GM12878 (cell line): ENCODE measurements around the gene CNGB1. TPM values are rescaled to one million over a fixed set of nuclear protein-coding genes. Genes with fewer than 3 reads are reported as not detected.

ENCODE experiments used
- ATAC-seq: fragments of 200-7000 bp; cut with Tn5 transposase; 3 replicates; pipeline ENCODE4 v1.9.1; 2020; ENCODE audit warnings: mild to moderate bottlenecking, moderate library complexity
- BruUV-seq: library from RNA; stranded (reverse); fragments of 400-500 nt; replicated peaks from 2 replicates; lab custom pipeline; 2021; lab: Mats Ljungman, UMichigan
- CTCF ChIA-PET: fragments of 300-600 bp; sonication (Branson Sonifier 250); formaldehyde crosslinking; extraction: SDS; loops from one replicate; lab custom pipeline; 2021; ENCODE audit warnings: inconsistent platforms; lab: Yijun Ruan, JAX
- POLR2A ChIA-PET: fragments of 350-600 bp; formaldehyde crosslinking; extraction: SDS; loops from one replicate; lab custom pipeline; 2021; ENCODE audit warnings: inconsistent platforms; lab: Charles Lee
- RAD21 ChIA-PET: fragments of 300-600 bp; sonication (Branson Sonifier 250); formaldehyde crosslinking; loops from one replicate; lab custom pipeline; 2023; ENCODE audit warnings: antibody characterized with exemption; ENCODE audit not compliant: unreplicated experiment; lab: Charles Lee
- SMC1A ChIA-PET: fragments of 300-600 bp; sonication (Branson Sonifier 250); formaldehyde crosslinking; loops from one replicate; lab custom pipeline; 2023; ENCODE audit not compliant: unreplicated experiment, uncharacterized antibody; lab: Charles Lee
- DNase-seq: peaks from one replicate; pipeline ENCODE4 v3.0.0-alpha.2; 2011; ENCODE audit warnings: low read depth, low spot score
- FAIRE-seq: peaks from 3 replicates; lab custom pipeline; 2011; peaks lifted over from hg19 to GRCh38; lab: Jason Lieb, UNC
- H2AFZ ChIP-seq: 2 replicates; pipeline ENCODE4 v1.6.0; 2011; ENCODE audit warnings: low read depth, low read length, control low read depth; ENCODE audit not compliant: control insufficient read depth
- H3K27ac ChIP-seq: 2 replicates; pipeline ENCODE4 v1.5.1; 2011; ENCODE audit warnings: control low read depth; ENCODE audit not compliant: control insufficient read depth, insufficient read depth
- H3K27me3 ChIP-seq, 2 experiments: replicated peaks in 1 of 2; 2 replicates each; pipeline versions ENCODE4 v1.6.0 to v1.6.1; 2011; ENCODE audit warnings: low read length in 1 of 2; ENCODE audit not compliant: control insufficient read depth in 2 of 2, insufficient read depth in 2 of 2
- H3K36me3 ChIP-seq, 2 experiments: 2 replicates each; pipeline ENCODE4 v1.5.1; 2011; ENCODE audit warnings: low read length in 1 of 2; ENCODE audit not compliant: control insufficient read depth in 2 of 2, insufficient read depth in 2 of 2
- H3K4me1 ChIP-seq: 2 replicates; pipeline ENCODE4 v1.6.1; 2011; ENCODE audit warnings: mild to moderate bottlenecking, low read length, moderate library complexity, mixed read lengths; ENCODE audit not compliant: control insufficient read depth, insufficient read depth
- H3K4me2 ChIP-seq: 2 replicates; pipeline ENCODE4 v1.6.0; 2011; ENCODE audit warnings: control low read depth; ENCODE audit not compliant: control insufficient read depth, insufficient read depth
- H3K4me3 ChIP-seq: fragments of 200-600 bp; sonication (generic); 2 replicates; pipeline ENCODE4 v1.5.1; 2016
- H3K79me2 ChIP-seq: 2 replicates; pipeline ENCODE4 v1.6.0; 2011; ENCODE audit warnings: low read length; ENCODE audit not compliant: control insufficient read depth, insufficient read depth
- H3K9ac ChIP-seq: 2 replicates; pipeline ENCODE4 v1.8.0; 2011; ENCODE audit warnings: low read length, control low read depth, mixed read lengths; ENCODE audit not compliant: control insufficient read depth, insufficient read depth
- H3K9me3 ChIP-seq: replicated peaks from 3 replicates; pipeline ENCODE4 v1.5.1; 2011; ENCODE audit warnings: mild to moderate bottlenecking, low read length; ENCODE audit not compliant: control insufficient read depth, insufficient read depth
- H4K20me1 ChIP-seq: 2 replicates; pipeline ENCODE4 v1.6.0; 2011; ENCODE audit not compliant: control insufficient read depth, insufficient read depth
- CHD1 ChIP-seq: IDR thresholded peaks from 2 replicates; pipeline ENCODE4 v1.6.1; 2012; ENCODE audit warnings: low read depth, low read length, improper control_type of control experiment
- GATAD2B ChIP-seq: fragments of 450-650 bp; conservative IDR thresholded peaks from 2 replicates; pipeline ENCODE4 v1.6.1; 2017; ENCODE audit warnings: low read depth, mild to moderate bottlenecking, moderate library complexity
- MXI1 ChIP-seq: fragments of 150-350 bp; IDR thresholded peaks from 2 replicates; pipeline ENCODE4 v1.6.1; 2011; ENCODE audit warnings: low read depth, mild to moderate bottlenecking, inconsistent platforms, low read length, improper control_type of control experiment
- PAX5 ChIP-seq: IDR thresholded peaks from 2 replicates; pipeline ENCODE4 v1.6.1; 2011; ENCODE audit warnings: low read depth, low read length, borderline replicate concordance
- PAX8 ChIP-seq: fragments of 450-650 bp; IDR thresholded peaks from 2 replicates; pipeline ENCODE4 v1.6.1; 2017; ENCODE audit warnings: mild to moderate bottlenecking, moderate library complexity
- POLR2AphosphoS2 ChIP-seq: IDR thresholded peaks from 2 replicates; pipeline ENCODE4 v1.6.1; 2011; ENCODE audit warnings: low read depth, mild to moderate bottlenecking, low read length, improper control_type of control experiment, moderate library complexity
- POU2F2 ChIP-seq: IDR thresholded peaks from 3 replicates; pipeline ENCODE4 v1.6.1; 2011; ENCODE audit warnings: low read depth, mild to moderate bottlenecking, low read length, borderline replicate concordance
- RFX5 ChIP-seq: IDR thresholded peaks from 2 replicates; pipeline ENCODE4 v1.6.1; 2011; ENCODE audit warnings: low read depth, low read length, improper control_type of control experiment
- SREBF1 ChIP-seq: IDR thresholded peaks from 2 replicates; pipeline ENCODE4 v1.6.1; 2012; ENCODE audit warnings: mild to moderate bottlenecking, low read length
- YBX1 ChIP-seq: fragments of 450-650 bp; IDR thresholded peaks from 2 replicates; pipeline ENCODE4 v1.6.1; 2016; ENCODE audit warnings: antibody characterized with exemption
- WGBS: methylation state at CpG from one replicate; pipeline ENCODE4 v1.1.6; 2016; ENCODE audit warnings: low lambda C conversion rate; ENCODE audit not compliant: insufficient replicate concordance, insufficient coverage; ENCODE audit errors: missing lambda C conversion rate; 5-methylcytosine and 5-hydroxymethylcytosine counted together
- in situ Hi-C: fragments of 300-500 bp; cut with MboI; formaldehyde crosslinking; loops from 9 replicates; pipeline ENCODE4 v1.14.3; 2018; ENCODE audit warnings: mixed read lengths
- intact Hi-C: fragments of 100-400 bp; cut with micrococcal nuclease; formaldehyde crosslinking; loops from one replicate; pipeline ENCODE4 v1.14.2; 2022; ENCODE audit not compliant: unreplicated experiment
- polyA plus RNA-seq, 11 experiments: library from polyadenylated mRNA; depleted of rRNA in 4 of 11; unstranded in 6 of 11; stranded (reverse) in 5 of 11; fragments of >200 nt; fragmentation: Nextera tagmentation in 4 of 11; fragmentation: Illumina TruSeq in 1 of 11; extraction: Ambion mirVana in 4 of 11; extraction: Trizol in 1 of 11; gene quantifications; 1 replicate in 1 of 11; 2 replicates in 10 of 11; pipeline versions ENCODE4 v1.2.1 to v1.2.3, GENCODE V29; 2011 to 2016; ENCODE audit warnings: inconsistent platforms in 2 of 11, missing spikeins in 2 of 11, low read depth in 1 of 11
- total RNA-seq, 4 experiments: library from RNA; depleted of rRNA in 3 of 4; stranded (reverse); fragments of >200 nt in 3 of 4; fragmentation: Illumina TruSeq in 1 of 4; extraction: Trizol in 1 of 4; gene quantifications; 2 replicates each; pipeline versions ENCODE4 v1.2.1 to v1.2.3, GENCODE V29; 2013 to 2021
- TF ChIP-seq, protein P1 (sequence below): IDR thresholded peaks from 2 replicates; pipeline ENCODE4 v1.6.1; 2012; ENCODE audit warnings: improper control_type of control experiment, low read depth, low read length; ENCODE audit not compliant: insufficient replicate concordance
- TF ChIP-seq, protein P2 (sequence below): IDR thresholded peaks from 2 replicates; pipeline ENCODE4 v1.6.1; 2011; ENCODE audit warnings: mild to moderate bottlenecking, low read depth, low read length, moderate library complexity; ENCODE audit not compliant: insufficient replicate concordance

Gene CNGB1
- total and polyA plus RNA-seq, 10 of the 15 experiments (the other 5 are each of a cell fraction or from before 2014, with no cell fraction given): 0.03 TPM; not detected in 9

DNA sequence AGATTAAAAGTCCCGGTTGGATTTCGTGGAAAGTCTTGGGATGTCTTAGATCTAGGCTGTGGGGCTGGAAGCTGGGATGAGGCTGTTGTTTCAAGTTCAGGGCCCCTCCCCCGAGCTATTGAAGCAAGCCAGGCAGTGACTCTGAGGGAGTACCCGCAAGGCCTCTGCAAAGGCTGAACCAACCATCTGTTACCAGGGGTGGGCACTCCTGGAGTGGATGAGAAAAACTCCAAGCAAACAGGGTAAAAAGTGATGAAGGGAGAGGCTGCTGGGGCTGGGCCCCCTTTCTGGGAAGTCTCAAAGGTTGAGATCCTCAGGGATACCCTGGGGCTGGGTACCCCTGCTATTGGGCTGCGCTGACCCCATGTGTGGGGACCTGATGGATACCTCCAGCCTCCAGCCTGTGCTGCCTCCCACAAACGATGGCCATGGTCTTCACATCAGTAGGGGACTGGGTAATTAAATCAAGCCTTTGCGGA lies 86.2 kb downstream of the CNGB1 start:
- Histone ChIP-seq H3K9ac (no peak overlapping the region), H3K36me3 (no peaks in the 10 kb centered on the region), H3K27ac (no peak overlapping the region), H4K20me1 (no peaks in the 10 kb centered on the region), H3K4me2 (no peak overlapping the region), H3K4me3 (no peak overlapping the region), H3K9me3 (no peaks in the 10 kb centered on the region), H3K4me1 (no peaks in the 10 kb centered on the region), H3K27me3 (peaks cover 0 to 10% of the 10 kb centered on the region in 2 experiments; a peak in 3 of 4 replicates), H2AFZ (no peak overlapping the region), H3K79me2 (no peaks in the 10 kb centered on the region)
- intact Hi-C loops (no loop called here), in situ Hi-C loops (no loop called here)
- BruUV-seq: no TSS peak
- CTCF ChIA-PET: no interaction called here
- TF ChIP-seq CHD1 (no peak), PAX5 (no peak), PAX8 (no peak), SREBF1 (no peak), YBX1 (no peak), MXI1 (no peak), RFX5 (no peak), GATAD2B (no peak), POLR2AphosphoS2 (no peak), POU2F2 (no peak)
- TF ChIP-seq, protein P1, sequence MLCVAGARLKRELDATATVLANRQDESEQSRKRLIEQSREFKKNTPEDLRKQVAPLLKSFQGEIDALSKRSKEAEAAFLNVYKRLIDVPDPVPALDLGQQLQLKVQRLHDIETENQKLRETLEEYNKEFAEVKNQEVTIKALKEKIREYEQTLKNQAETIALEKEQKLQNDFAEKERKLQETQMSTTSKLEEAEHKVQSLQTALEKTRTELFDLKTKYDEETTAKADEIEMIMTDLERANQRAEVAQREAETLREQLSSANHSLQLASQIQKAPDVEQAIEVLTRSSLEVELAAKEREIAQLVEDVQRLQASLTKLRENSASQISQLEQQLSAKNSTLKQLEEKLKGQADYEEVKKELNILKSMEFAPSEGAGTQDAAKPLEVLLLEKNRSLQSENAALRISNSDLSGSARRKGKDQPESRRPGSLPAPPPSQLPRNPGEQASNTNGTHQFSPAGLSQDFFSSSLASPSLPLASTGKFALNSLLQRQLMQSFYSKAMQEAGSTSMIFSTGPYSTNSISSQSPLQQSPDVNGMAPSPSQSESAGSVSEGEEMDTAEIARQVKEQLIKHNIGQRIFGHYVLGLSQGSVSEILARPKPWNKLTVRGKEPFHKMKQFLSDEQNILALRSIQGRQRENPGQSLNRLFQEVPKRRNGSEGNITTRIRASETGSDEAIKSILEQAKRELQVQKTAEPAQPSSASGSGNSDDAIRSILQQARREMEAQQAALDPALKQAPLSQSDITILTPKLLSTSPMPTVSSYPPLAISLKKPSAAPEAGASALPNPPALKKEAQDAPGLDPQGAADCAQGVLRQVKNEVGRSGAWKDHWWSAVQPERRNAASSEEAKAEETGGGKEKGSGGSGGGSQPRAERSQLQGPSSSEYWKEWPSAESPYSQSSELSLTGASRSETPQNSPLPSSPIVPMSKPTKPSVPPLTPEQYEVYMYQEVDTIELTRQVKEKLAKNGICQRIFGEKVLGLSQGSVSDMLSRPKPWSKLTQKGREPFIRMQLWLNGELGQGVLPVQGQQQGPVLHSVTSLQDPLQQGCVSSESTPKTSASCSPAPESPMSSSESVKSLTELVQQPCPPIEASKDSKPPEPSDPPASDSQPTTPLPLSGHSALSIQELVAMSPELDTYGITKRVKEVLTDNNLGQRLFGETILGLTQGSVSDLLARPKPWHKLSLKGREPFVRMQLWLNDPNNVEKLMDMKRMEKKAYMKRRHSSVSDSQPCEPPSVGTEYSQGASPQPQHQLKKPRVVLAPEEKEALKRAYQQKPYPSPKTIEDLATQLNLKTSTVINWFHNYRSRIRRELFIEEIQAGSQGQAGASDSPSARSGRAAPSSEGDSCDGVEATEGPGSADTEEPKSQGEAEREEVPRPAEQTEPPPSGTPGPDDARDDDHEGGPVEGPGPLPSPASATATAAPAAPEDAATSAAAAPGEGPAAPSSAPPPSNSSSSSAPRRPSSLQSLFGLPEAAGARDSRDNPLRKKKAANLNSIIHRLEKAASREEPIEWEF: no peak
- TF ChIP-seq, protein P2, sequence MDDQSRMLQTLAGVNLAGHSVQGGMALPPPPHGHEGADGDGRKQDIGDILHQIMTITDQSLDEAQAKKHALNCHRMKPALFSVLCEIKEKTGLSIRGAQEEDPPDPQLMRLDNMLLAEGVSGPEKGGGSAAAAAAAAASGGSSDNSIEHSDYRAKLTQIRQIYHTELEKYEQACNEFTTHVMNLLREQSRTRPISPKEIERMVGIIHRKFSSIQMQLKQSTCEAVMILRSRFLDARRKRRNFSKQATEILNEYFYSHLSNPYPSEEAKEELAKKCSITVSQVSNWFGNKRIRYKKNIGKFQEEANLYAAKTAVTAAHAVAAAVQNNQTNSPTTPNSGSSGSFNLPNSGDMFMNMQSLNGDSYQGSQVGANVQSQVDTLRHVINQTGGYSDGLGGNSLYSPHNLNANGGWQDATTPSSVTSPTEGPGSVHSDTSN: no peak
- SMC1A ChIA-PET: no interaction called here
- DNase-seq: no peak
- ATAC-seq: no peak
- FAIRE-seq: no peak
- POLR2A ChIA-PET: no interaction called here
- WGBS: 37% methylated on average over 7 of the region's 7 CpGs
- RAD21 ChIA-PET: no interaction called here
